CD14-positive monocyte (primary cell): ENCODE measurements around the gene RBM19. TPM values are rescaled to one million over a fixed set of nuclear protein-coding genes. Genes with fewer than 3 reads are reported as not detected.

ENCODE experiments used
- DNase-seq, 3 donors: peaks; one replicate each; pipeline ENCODE4 v3.0.0-alpha.2; 2011 to 2022
- H2AFZ ChIP-seq: 2 replicates; pipeline ENCODE4 v1.6.0; 2012; ENCODE audit warnings: mild to moderate bottlenecking, low read depth, low read length, inconsistent platforms; ENCODE audit not compliant: insufficient read depth, poor library complexity, severe bottlenecking
- H3K27ac ChIP-seq, 2 donors: 1 replicate in 1 of 2; 2 replicates in 1 of 2; pipeline ENCODE4 v1.5.1; 2012 to 2013; ENCODE audit warnings: low read length in 2 of 2, control low read depth in 1 of 2, inconsistent platforms in 1 of 2, low read depth in 1 of 2, mild to moderate bottlenecking in 1 of 2
- H3K27me3 ChIP-seq, 2 donors: one replicate each; pipeline versions ENCODE4 v1.6.0 to v1.6.1; 2011 to 2013; ENCODE audit warnings: low read length in 2 of 2; ENCODE audit not compliant: control insufficient read depth in 2 of 2, insufficient read depth in 2 of 2
- H3K36me3 ChIP-seq, 2 donors: replicated peaks in 1 of 2; 1 replicate in 1 of 2; 2 replicates in 1 of 2; pipeline versions ENCODE4 v1.5.1 to v1.6.1; 2012 to 2013; ENCODE audit warnings: low read length in 2 of 2, control low read depth in 1 of 2, inconsistent platforms in 1 of 2, mild to moderate bottlenecking in 1 of 2; ENCODE audit not compliant: insufficient read depth in 2 of 2, control insufficient read depth in 1 of 2
- H3K4me1 ChIP-seq, 2 donors: 1 replicate in 1 of 2; 2 replicates in 1 of 2; pipeline versions ENCODE4 v1.5.1 to v1.6.1; 2012 to 2013; ENCODE audit warnings: low read length in 2 of 2, control low read depth in 1 of 2, inconsistent platforms in 1 of 2, mild to moderate bottlenecking in 1 of 2, moderate library complexity in 1 of 2; ENCODE audit not compliant: insufficient read depth in 2 of 2, control insufficient read depth in 1 of 2
- H3K4me2 ChIP-seq: replicated peaks from 2 replicates; pipeline ENCODE3; 2012; ENCODE audit warnings: low read length, moderate library complexity, mild to moderate bottlenecking; ENCODE audit not compliant: poor library complexity, severe bottlenecking; ENCODE audit errors: extremely low read depth
- H3K4me3 ChIP-seq, 3 experiments: fragments of 200-600 bp in 1 of 3; sonication (generic) in 1 of 3; replicated peaks in 1 of 3; 1 replicate in 2 of 3; 2 replicates in 1 of 3; pipeline ENCODE4 v1.5.1; 2011 to 2013; ENCODE audit warnings: low read length in 3 of 3, mild to moderate bottlenecking in 3 of 3, control low read depth in 2 of 3, low read depth in 2 of 3, inconsistent platforms in 1 of 3, moderate library complexity in 1 of 3
- H3K79me2 ChIP-seq: 2 replicates; pipeline ENCODE4 v1.6.0; 2012; ENCODE audit warnings: mild to moderate bottlenecking, control low read depth, inconsistent platforms, low read length, moderate library complexity; ENCODE audit not compliant: insufficient read depth
- H3K9ac ChIP-seq: 2 replicates; pipeline ENCODE4 v1.6.0; 2017; ENCODE audit warnings: low read length, mild to moderate bottlenecking; ENCODE audit not compliant: insufficient read depth, poor library complexity, severe bottlenecking
- H3K9me3 ChIP-seq, 2 donors: replicated peaks in 1 of 2; 1 replicate in 1 of 2; 2 replicates in 1 of 2; pipeline versions ENCODE4 v1.5.1 to v1.6.1; 2012 to 2013; ENCODE audit warnings: low read length in 2 of 2, control low read depth in 1 of 2; ENCODE audit not compliant: control insufficient read depth in 1 of 2, insufficient read depth in 1 of 2
- H4K20me1 ChIP-seq: 2 replicates; pipeline ENCODE4 v1.6.0; 2012; ENCODE audit warnings: mild to moderate bottlenecking, low read length, control low read depth, moderate library complexity; ENCODE audit not compliant: insufficient read depth
- H3K27ac Mint-ChIP-seq, 7 donors: one replicate each; pipeline ENCODE4 v1.8.0; 2020; ENCODE audit warnings: mild to moderate bottlenecking in 7 of 7, mixed read lengths in 7 of 7, moderate library complexity in 6 of 7, inconsistent platforms in 2 of 7
- H3K27me3 Mint-ChIP-seq, 3 donors: one replicate each; pipeline ENCODE4 v1.8.0; 2021 to 2022; ENCODE audit warnings: low read depth in 3 of 3, mild to moderate bottlenecking in 3 of 3, mixed read lengths in 3 of 3, moderate library complexity in 3 of 3, inconsistent platforms in 1 of 3
- H3K36me3 Mint-ChIP-seq, 2 donors: one replicate each; pipeline ENCODE4 v1.8.0; 2020; ENCODE audit warnings: mixed read lengths in 2 of 2, inconsistent platforms in 1 of 2, mild to moderate bottlenecking in 1 of 2
- H3K4me1 Mint-ChIP-seq: one replicate; pipeline ENCODE4 v1.8.0; 2020; ENCODE audit warnings: mild to moderate bottlenecking, mixed read lengths
- H3K4me3 Mint-ChIP-seq, 2 donors: one replicate each; pipeline ENCODE4 v1.8.0; 2020; ENCODE audit warnings: mild to moderate bottlenecking in 2 of 2, mixed read lengths in 2 of 2, moderate library complexity in 1 of 2
- H3K9me3 Mint-ChIP-seq, 7 donors: one replicate each; pipeline ENCODE4 v1.8.0; 2020 to 2022; ENCODE audit warnings: mixed read lengths in 7 of 7, mild to moderate bottlenecking in 6 of 7, moderate library complexity in 6 of 7, inconsistent platforms in 2 of 7
- WGBS: methylation state at CpG from one replicate; pipeline ENCODE4 v1.1.5; 2013; ENCODE audit warnings: missing lambda C conversion rate; ENCODE audit not compliant: insufficient coverage; 5-methylcytosine and 5-hydroxymethylcytosine counted together
- intact Hi-C, 2 donors: fragments of 100-400 bp; cut with micrococcal nuclease; formaldehyde crosslinking; loops; one replicate each; pipeline versions ENCODE4 v1.15.0 to v1.15.1; 2023
- polyA plus RNA-seq, 3 donors: library from polyadenylated mRNA; depleted of rRNA in 1 of 3; unstranded in 2 of 3; stranded (reverse) in 1 of 3; fragments of 300-500 nt in 2 of 3; fragments of >200 nt in 1 of 3; fragmentation: Illumina TruSeq in 2 of 3; gene quantifications; 1 replicate in 2 of 3; 2 replicates in 1 of 3; pipeline ENCODE4 v1.2.3, GENCODE V29; 2012 to 2021
- TF ChIP-seq, protein P1 (sequence below): fragments of 200-600 bp; IDR thresholded peaks from one replicate; pipeline ENCODE4 v1.8.0; 2022; ENCODE audit warnings: antibody characterized with exemption, mild to moderate bottlenecking

RBM19 gene
- polyA plus RNA-seq, 3 donors = 2.1 to 30.4 (median 2.2) TPM

- WGBS = 97% methylated on average over 6 of the region's 11 CpGs
- TF ChIP-seq, protein P1, sequence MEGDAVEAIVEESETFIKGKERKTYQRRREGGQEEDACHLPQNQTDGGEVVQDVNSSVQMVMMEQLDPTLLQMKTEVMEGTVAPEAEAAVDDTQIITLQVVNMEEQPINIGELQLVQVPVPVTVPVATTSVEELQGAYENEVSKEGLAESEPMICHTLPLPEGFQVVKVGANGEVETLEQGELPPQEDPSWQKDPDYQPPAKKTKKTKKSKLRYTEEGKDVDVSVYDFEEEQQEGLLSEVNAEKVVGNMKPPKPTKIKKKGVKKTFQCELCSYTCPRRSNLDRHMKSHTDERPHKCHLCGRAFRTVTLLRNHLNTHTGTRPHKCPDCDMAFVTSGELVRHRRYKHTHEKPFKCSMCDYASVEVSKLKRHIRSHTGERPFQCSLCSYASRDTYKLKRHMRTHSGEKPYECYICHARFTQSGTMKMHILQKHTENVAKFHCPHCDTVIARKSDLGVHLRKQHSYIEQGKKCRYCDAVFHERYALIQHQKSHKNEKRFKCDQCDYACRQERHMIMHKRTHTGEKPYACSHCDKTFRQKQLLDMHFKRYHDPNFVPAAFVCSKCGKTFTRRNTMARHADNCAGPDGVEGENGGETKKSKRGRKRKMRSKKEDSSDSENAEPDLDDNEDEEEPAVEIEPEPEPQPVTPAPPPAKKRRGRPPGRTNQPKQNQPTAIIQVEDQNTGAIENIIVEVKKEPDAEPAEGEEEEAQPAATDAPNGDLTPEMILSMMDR = no peak
- no peaks in the 10 kb centered on the region for H3K9me3 ChIP-seq
- H3K4me1 Mint-ChIP-seq = no peaks in the 10 kb centered on the region
- DNase-seq = no peak
- H3K4me3 ChIP-seq = no peak overlapping the region
- H3K4me2 ChIP-seq = no peak overlapping the region
- no peaks in the 10 kb centered on the region for H3K27me3 ChIP-seq
- H3K4me3 Mint-ChIP-seq = no peak overlapping the region
- peaks cover 0 to 2% (median 0%) of the 10 kb centered on the region in 3 donors for H3K27me3 Mint-ChIP-seq
- no peak overlapping the region for H3K9ac ChIP-seq
- H3K27ac ChIP-seq = no peak overlapping the region
- peak overlapping the region in 1 of 7 donors; percentile 41 for H3K27ac Mint-ChIP-seq
- no peaks in the 10 kb centered on the region for H4K20me1 ChIP-seq
- H3K9me3 Mint-ChIP-seq = no peaks in the 10 kb centered on the region
- no peaks in the 10 kb centered on the region for H3K4me1 ChIP-seq
- H3K36me3 Mint-ChIP-seq = peaks cover 67 to 77% of the 10 kb centered on the region in 2 donors
- intact Hi-C loops = no loop called here
- no peaks in the 10 kb centered on the region for H3K79me2 ChIP-seq
- peaks cover 27 to 96% of the 10 kb centered on the region in 2 donors for H3K36me3 ChIP-seq
- H2AFZ ChIP-seq = no peak overlapping the region
These were observed 58.5 kb downstream of the RBM19 start for GRCh38 chr12:113907446-113908180.

GRCh38 chr12:113906411-113907200 lies 59.5 kb downstream of the RBM19 start:
- no peak for DNase-seq
- H3K27ac ChIP-seq = no peak overlapping the region
- peaks cover 0 to 2% (median 0%) of the 10 kb centered on the region in 3 donors for H3K27me3 Mint-ChIP-seq
- H3K36me3 ChIP-seq = peaks cover 24 to 95% of the 10 kb centered on the region in 2 donors
- H3K4me3 Mint-ChIP-seq = no peak overlapping the region
- no peaks in the 10 kb centered on the region for H3K27me3 ChIP-seq
- intact Hi-C loops = no loop called here
- H3K4me1 ChIP-seq = no peaks in the 10 kb centered on the region
- H3K4me2 ChIP-seq = no peak overlapping the region
- H3K36me3 Mint-ChIP-seq = peaks cover 66 to 69% of the 10 kb centered on the region in 2 donors
- H3K27ac Mint-ChIP-seq = peak overlapping the region in 1 of 7 donors; percentile 2
- TF ChIP-seq, protein P1 = no peak
- H3K9me3 Mint-ChIP-seq = no peaks in the 10 kb centered on the region
- no peaks in the 10 kb centered on the region for H4K20me1 ChIP-seq
- no peak overlapping the region for H2AFZ ChIP-seq
- no peaks in the 10 kb centered on the region for H3K79me2 ChIP-seq
- no peak overlapping the region for H3K9ac ChIP-seq
- no peak overlapping the region for H3K4me3 ChIP-seq
- no peaks in the 10 kb centered on the region for H3K4me1 Mint-ChIP-seq
- WGBS = 98% methylated on average over 17 of the region's 19 CpGs
- H3K9me3 ChIP-seq = no peaks in the 10 kb centered on the region
